PFSK-1 (cell line): ENCODE results near the gene TENM3.

Source experiments
- POLR2AphosphoS5 ChIP-seq: IDR thresholded peaks from 2 replicates; pipeline ENCODE4 v1.6.1; 2012; ENCODE audit warnings: low read depth, mild to moderate bottlenecking, control low read depth, low read length, moderate library complexity
- REST ChIP-seq, 2 experiments: IDR thresholded peaks; 2 replicates each; pipeline versions ENCODE4 v1.6.1 to v1.8.0; 2011 to 2012; ENCODE audit warnings: low read depth in 2 of 2, low read length in 2 of 2, control low read depth in 1 of 2, inconsistent platforms in 1 of 2, mild to moderate bottlenecking in 1 of 2, moderate library complexity in 1 of 2; ENCODE audit not compliant: insufficient read depth in 1 of 2
- SIN3A ChIP-seq: IDR thresholded peaks from 2 replicates; pipeline ENCODE4 v1.6.1; 2012; ENCODE audit warnings: mild to moderate bottlenecking, low read length, moderate library complexity, borderline replicate concordance; ENCODE audit not compliant: insufficient read depth
- TAF1 ChIP-seq: IDR thresholded peaks from 2 replicates; pipeline ENCODE4 v1.6.1; 2012; ENCODE audit warnings: low read length, control low read depth, borderline replicate concordance; ENCODE audit not compliant: insufficient read depth

GRCh38 chr4:182829196-182829595 is 586.0 kb downstream of the TENM3 start:
- TF ChIP-seq POLR2AphosphoS5 (no peak), REST (IDR thresholded peaks at IDR 0.05; ENCODE audit: insufficient read depth in 1 of 2, low read depth in 2 of 2, low read length in 2 of 2) (no peak), SIN3A (no peak), TAF1 (no peak)
